ENCODE data around the gene OSTM1.

- TF ChIP-seq EZH2 (IDR thresholded peaks at IDR 0.05; ENCODE audit: insufficient read depth, poor library complexity, severe bottlenecking) (no peak), EZH2phosphoT487 (IDR thresholded peaks at IDR 0.05; ENCODE audit: insufficient read depth, low read depth) (no peak)
Observed at GRCh38 chr6:108123481-108123929, 49.0 kb upstream of the OSTM1 start.

Data from GM23248 (cell line).